ENCODE measurements around the gene HMCES.
"Not testable (repeated sequence)": the region's sequence is repeated elsewhere in the genome, so short reads cannot be mapped to it uniquely, and the experiment has no call there.

DNA sequence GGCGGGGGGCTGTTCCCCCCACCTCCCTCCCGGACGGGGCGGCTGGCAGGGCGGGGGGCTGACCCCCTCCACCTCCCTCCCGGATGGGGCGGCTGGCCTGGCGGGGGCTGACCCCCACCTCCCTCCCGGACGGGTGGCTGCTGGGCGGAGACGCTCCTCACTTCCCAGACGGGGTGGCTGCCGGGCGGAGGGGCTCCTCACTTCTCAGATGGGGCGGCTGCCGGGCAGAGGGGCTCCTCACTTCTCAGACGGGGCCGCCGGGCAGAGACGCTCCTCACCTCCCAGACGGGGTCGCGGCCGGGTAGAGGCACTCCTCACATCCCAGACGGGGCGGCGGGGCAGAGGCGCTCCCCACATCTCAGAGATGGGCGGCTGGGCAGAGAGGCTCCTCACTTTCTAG lies 61.2 kb downstream of the HMCES start:
- TF ChIP-seq, protein P1, sequence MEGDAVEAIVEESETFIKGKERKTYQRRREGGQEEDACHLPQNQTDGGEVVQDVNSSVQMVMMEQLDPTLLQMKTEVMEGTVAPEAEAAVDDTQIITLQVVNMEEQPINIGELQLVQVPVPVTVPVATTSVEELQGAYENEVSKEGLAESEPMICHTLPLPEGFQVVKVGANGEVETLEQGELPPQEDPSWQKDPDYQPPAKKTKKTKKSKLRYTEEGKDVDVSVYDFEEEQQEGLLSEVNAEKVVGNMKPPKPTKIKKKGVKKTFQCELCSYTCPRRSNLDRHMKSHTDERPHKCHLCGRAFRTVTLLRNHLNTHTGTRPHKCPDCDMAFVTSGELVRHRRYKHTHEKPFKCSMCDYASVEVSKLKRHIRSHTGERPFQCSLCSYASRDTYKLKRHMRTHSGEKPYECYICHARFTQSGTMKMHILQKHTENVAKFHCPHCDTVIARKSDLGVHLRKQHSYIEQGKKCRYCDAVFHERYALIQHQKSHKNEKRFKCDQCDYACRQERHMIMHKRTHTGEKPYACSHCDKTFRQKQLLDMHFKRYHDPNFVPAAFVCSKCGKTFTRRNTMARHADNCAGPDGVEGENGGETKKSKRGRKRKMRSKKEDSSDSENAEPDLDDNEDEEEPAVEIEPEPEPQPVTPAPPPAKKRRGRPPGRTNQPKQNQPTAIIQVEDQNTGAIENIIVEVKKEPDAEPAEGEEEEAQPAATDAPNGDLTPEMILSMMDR (IDR thresholded peaks at IDR 0.05; ENCODE audit: poor library complexity) = not testable (repeated sequence)
- not testable (repeated sequence) for TF ChIP-seq EZH2 (IDR thresholded peaks at IDR 0.05; ENCODE audit: borderline replicate concordance)

All from hepatocyte (in vitro differentiated cells).